Measurements from ENCODE around the gene WDR7. TPM values are rescaled to one million over a fixed set of nuclear protein-coding genes. Genes with fewer than 3 reads are reported as not detected.

Gene WDR7
- total and polyA plus RNA-seq, 9 of the 15 experiments (the other 6 are each of a cell fraction or from before 2014, with no cell fraction given), result 1.4 to 9.4 (median 5.3) TPM

GRCh38 chr18:56982766-56983165 is 331.6 kb downstream of the WDR7 start:
- Histone ChIP-seq H3K9ac (ENCODE audit: insufficient read depth in 1 of 2, low read depth in 2 of 2, low read length in 2 of 2) (no peak overlapping the region), H3K9me1 (ENCODE audit: control insufficient read depth, insufficient read depth, low read length) (no peaks in the 10 kb centered on the region), H3K79me2 (ENCODE audit: control insufficient read depth, insufficient read depth, low read length) (no peaks in the 10 kb centered on the region), H3K4me3 (no peak overlapping the region), H3K27me3 (ENCODE audit: control insufficient read depth in 2 of 2, insufficient read depth in 2 of 2, low read length in 2 of 2) (no peaks in the 10 kb centered on the region), H3K9me3 (replicated peaks; ENCODE audit: control insufficient read depth, insufficient read depth, low read depth, low read length) (no peaks in the 10 kb centered on the region), H3K27ac (ENCODE audit: extremely low read depth, low read depth, low read length) (no peak overlapping the region), H3K4me2 (ENCODE audit: insufficient read depth, low read length) (no peak overlapping the region), H4K20me1 (replicated peaks; ENCODE audit: control insufficient read depth, insufficient read depth, low read length) (no peaks in the 10 kb centered on the region), H3K36me3 (ENCODE audit: control insufficient read depth, insufficient read depth, low read length) (no peaks in the 10 kb centered on the region), H3K4me1 (replicated peaks in 1 of 2; ENCODE audit: control insufficient read depth in 2 of 2, insufficient read depth in 2 of 2, low read length in 2 of 2) (no peaks in the 10 kb centered on the region), H2AFZ (ENCODE audit: low read depth, low read length) (no peak overlapping the region)
- ATAC-seq, result no peak
- no peak for DNase-seq (ENCODE audit: extremely low read depth in 1 of 4, low spot score in 3 of 4)
- TF ChIP-seq, protein P1, sequence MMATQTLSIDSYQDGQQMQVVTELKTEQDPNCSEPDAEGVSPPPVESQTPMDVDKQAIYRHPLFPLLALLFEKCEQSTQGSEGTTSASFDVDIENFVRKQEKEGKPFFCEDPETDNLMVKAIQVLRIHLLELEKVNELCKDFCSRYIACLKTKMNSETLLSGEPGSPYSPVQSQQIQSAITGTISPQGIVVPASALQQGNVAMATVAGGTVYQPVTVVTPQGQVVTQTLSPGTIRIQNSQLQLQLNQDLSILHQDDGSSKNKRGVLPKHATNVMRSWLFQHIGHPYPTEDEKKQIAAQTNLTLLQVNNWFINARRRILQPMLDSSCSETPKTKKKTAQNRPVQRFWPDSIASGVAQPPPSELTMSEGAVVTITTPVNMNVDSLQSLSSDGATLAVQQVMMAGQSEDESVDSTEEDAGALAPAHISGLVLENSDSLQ (IDR thresholded peaks at IDR 0.05), result peak; percentile 19; the same call in 1 of the 2 replicates
- no peak for TF ChIP-seq EGR1 (conservative IDR thresholded peaks at IDR 0.05)
- POLR2A ChIA-PET, result no interaction called here
- in situ Hi-C loops (cut with MboI), result no loop called here
- CTCF ChIA-PET (ENCODE audit: low intra/inter-chr PET ratio), result no interaction called here
- FAIRE-seq, result no peak
- intact Hi-C loops (cut with micrococcal nuclease), result no loop called here
- BruUV-seq (replicated peaks), result no TSS peak

DNA sequence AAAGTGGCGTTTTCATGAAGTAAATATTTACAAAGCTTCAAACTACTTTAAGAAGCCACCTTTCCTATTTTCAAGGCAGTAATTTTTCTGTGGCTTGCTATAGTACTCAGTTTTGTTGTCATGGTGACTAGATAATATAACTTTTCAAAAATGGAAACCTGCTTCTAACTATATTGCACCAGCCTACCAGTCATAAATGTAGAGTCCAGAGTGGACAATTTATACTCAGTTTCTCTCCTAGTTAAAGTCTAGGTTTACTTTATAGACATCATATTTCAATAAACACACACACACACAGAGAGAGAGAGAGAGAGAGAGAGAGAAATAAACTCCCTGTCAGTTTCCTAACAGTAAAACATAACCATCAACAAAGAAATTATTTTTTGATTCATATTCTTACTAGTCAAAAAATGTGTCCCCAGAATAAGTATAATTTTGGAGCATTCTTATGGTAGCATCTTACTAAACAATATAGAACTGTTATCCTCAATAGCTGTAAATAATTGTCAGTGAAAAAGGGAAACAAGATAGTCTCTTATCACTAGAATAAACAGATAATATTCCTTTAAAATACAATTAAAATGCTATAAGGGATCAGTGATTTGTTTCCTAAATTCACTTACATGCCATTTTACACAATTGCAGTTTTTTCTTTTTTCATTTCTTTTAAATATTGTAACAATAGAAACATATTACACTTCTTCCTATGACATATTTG is 332.3 kb downstream of the WDR7 start:
- H3K27ac ChIP-seq (ENCODE audit: extremely low read depth, low read depth, low read length), result no peak overlapping the region
- ATAC-seq, result no peak
- no peaks in the 10 kb centered on the region for H3K4me1 ChIP-seq (replicated peaks in 1 of 2; ENCODE audit: control insufficient read depth in 2 of 2, insufficient read depth in 2 of 2, low read length in 2 of 2)
- in situ Hi-C loops (cut with MboI) (no loop called here), intact Hi-C loops (cut with micrococcal nuclease) (no loop called here)
- no peaks in the 10 kb centered on the region for H3K9me3 ChIP-seq (replicated peaks; ENCODE audit: control insufficient read depth, insufficient read depth, low read depth, low read length)
- 0% methylated on average over 1 of the region's 1 CpG for WGBS (ENCODE audit: insufficient coverage, low coverage, missing lambda C conversion rate)
- TF ChIP-seq, protein P2, sequence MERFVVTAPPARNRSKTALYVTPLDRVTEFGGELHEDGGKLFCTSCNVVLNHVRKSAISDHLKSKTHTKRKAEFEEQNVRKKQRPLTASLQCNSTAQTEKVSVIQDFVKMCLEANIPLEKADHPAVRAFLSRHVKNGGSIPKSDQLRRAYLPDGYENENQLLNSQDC (CRISPR knock-in tag; IDR thresholded peaks at IDR 0.05), result no peak
- peak; percentile 44; the same call in 1 of the 2 replicates for TF ChIP-seq RFX1 (IDR thresholded peaks at IDR 0.05)
- no TSS peak for BruUV-seq (replicated peaks)
- no peaks in the 10 kb centered on the region for H3K36me3 ChIP-seq (ENCODE audit: control insufficient read depth, insufficient read depth, low read length)
- H3K9me1 ChIP-seq (ENCODE audit: control insufficient read depth, insufficient read depth, low read length), result no peaks in the 10 kb centered on the region
- H3K79me2 ChIP-seq (ENCODE audit: control insufficient read depth, insufficient read depth, low read length), result no peaks in the 10 kb centered on the region
- DNase-seq (ENCODE audit: extremely low read depth in 1 of 4, low spot score in 3 of 4), result no peak
- no peak for FAIRE-seq
- no peaks in the 10 kb centered on the region for H3K27me3 ChIP-seq (ENCODE audit: control insufficient read depth in 2 of 2, insufficient read depth in 2 of 2, low read length in 2 of 2)
- no peak overlapping the region for H3K9ac ChIP-seq (ENCODE audit: insufficient read depth in 1 of 2, low read depth in 2 of 2, low read length in 2 of 2)
- H3K4me2 ChIP-seq (ENCODE audit: insufficient read depth, low read length), result no peak overlapping the region
- H3K4me3 ChIP-seq, result no peak overlapping the region
- no peaks in the 10 kb centered on the region for H4K20me1 ChIP-seq (replicated peaks; ENCODE audit: control insufficient read depth, insufficient read depth, low read length)
- POLR2A ChIA-PET, result no interaction called here
- CTCF ChIA-PET (ENCODE audit: low intra/inter-chr PET ratio), result no interaction called here
- H2AFZ ChIP-seq (ENCODE audit: low read depth, low read length), result no peak overlapping the region

Measured in K562 (cell line).